HG03045 (cell line): ENCODE data around the gene IGFL1.
"Not testable (repeated sequence)": the region's sequence is repeated elsewhere in the genome, so short reads cannot be mapped to it uniquely, and the experiment has no call there.

Experiments
- ATAC-seq: cut with Tn5 transposase; IDR thresholded peaks from one replicate; pipeline ENCODE4 v1.9.1; 2021; ENCODE audit warnings: mild to moderate bottlenecking, moderate library complexity; ENCODE audit not compliant: unreplicated experiment

The IGFL1 gene

DNA sequence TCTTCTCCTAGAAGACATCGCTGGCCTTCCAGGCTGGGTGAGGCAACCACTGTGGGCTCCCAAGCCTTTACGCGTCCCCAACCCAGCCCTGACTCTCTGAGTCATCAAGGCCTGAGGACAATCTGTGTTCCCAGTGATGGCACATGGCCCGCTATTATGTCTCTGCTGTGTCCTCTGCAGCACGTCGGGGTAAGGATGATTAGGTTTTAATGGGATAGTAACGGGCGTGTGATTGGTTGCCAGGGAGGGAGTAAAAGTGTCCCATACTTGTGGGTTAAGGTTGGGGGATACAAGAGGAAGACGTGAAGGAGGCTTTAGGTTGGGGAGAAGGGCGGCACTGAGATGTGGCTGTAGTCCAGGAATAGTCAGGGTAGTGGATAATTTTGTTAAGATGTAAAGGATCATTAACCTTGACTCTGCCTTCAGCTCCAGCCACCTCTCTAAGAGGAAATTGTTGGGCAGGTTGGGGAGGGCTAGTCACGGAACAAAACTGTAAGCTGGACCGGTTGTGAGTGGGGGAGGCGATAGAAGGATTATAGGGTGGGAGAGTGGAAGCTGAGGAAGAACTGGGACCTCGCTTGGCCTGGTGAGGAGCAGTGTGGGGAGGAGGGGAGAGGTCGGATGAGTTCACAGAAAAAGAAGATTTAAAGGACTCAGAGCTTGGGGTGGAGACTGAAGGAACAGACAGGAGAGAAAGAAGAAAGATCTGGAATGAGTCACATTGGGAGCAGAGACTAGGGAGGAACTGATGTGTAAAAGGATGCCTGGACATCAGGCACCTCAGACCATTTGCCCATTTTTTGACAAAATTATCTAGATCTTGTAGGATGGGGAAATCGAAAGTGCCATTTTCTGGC, 27.9 kb upstream of the IGFL1 start:
- no peak for ATAC-seq

- ATAC-seq: no peak
Measured at GRCh38 chr19:46202426-46202825, 27.1 kb upstream of the IGFL1 start.

DNA sequence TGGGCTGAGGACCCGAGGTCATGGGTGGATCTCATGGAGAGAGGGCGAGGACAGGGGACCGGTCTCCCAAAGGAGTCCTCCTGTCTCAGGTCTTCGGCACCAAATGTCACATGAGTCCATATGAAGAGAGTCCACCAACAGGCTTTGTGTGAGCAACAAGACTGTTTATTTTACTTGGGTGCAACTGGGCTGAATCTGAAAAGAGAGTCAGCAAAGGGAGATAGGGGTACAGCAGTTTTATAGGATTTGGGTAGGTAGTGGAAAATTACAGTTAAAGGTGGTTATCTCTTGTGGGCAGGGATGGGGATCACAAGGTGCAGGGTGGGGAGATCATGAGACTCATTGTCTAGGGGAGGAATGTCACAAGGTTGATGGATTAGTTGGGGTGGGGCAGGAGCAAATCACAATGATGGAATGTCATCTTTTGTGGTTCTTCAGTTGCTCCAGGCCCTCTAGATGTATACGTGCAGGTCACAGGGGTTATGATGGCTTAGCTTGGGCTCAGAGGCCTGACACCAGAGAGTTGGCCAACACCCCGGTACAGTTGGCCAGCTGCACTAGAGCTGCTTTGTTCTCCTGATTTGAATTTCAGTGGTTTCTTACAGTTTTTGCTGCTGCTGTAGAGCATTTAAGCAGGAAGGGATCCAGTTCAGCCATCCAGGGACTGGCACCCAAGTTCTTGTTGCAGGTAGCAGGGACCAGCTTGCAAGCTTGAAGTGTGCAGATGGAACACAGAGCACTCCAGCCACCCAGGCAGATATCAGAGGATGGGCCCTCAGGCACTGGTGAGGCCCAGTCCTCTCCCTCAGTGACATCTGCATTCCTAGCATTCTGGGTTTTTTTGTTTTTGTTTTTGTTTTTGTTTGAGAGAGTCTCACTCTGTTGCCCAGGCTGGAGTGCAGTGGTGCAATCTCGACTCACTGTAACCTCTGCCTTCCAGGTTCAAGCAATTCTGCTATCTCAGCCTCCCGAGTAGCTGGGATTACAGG, 26.4 kb upstream of the IGFL1 start:
- ATAC-seq: no peak

- no peak for ATAC-seq
Measured at GRCh38 chr19:46204008-46204407, 25.5 kb upstream of the IGFL1 start.

DNA sequence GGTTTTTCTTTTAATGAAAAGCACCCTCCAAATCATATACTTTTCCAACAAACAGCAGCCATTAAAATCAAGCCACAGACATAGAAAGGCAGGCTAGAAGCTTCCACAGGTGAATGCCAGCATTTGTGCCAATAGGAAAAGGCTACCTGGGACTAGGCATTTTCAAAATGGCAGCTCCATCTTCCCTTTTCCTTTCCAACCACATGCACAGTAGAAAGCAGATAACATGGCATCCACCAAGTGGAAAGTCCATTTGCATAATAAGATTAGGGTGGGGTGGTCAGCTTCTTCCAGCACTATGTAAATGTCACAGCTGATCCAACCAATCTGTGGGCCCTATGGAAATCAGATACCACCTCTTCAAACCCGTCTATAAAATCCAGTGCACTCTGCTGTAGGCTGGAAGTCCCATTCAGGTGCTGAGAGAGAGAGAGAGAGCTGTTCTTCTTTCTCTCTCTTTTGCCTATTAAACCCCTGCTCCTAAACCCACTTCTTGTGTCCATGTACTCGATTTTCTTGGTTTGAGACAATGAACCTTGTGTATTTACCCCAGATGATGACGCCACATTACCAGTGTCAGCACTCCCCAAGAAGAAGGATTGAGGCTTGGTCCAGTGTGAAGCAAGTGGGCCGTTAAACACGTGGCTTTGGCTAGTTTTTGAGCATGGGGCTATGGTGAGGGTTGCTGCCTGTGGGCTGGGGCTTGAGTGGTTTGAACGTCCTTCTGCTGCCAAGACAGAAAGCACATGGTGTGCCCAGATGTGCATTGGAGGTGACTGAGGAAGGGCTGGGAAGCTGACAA, 24.2 kb upstream of the IGFL1 start:
- no peak for ATAC-seq

DNA sequence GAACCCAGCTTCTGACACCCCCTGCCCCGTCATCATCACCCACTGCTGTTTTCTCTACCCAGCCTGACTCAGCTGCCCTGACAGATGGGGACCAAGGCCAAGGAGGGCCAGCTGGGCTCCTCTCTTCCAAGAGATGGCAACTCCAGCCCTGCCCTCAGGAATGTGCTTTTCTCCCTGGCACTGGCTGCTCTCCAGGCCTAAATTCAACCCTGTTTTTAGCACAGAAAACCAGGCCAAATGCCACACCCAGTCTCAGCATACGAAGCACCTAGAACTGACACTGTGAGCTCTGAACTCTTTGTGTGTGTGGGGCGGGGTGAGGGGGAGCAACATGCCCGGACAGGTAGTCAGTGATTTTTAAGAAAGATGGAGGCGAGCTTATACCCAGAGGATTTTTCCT, 23.4 kb upstream of the IGFL1 start:
- ATAC-seq: no peak

DNA sequence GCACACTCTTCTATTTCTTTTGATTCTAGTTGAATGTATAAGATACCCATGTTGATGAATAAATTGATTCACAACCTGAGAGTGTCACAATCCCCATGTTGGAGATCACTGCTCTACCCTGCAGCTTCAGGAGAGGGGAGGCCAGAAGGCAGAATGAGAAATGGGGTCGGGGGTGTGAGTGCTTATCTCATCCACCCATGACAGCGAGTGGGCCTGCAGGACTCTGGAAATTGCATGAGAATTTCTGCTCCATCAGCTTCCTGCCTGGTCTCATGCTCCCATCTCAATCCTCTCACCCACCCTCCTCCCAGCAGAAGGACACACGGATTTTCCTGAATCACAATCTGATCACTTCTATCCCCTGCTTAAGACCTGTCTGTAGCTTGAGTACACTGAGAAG, 22.9 kb upstream of the IGFL1 start:
- no peak for ATAC-seq

DNA sequence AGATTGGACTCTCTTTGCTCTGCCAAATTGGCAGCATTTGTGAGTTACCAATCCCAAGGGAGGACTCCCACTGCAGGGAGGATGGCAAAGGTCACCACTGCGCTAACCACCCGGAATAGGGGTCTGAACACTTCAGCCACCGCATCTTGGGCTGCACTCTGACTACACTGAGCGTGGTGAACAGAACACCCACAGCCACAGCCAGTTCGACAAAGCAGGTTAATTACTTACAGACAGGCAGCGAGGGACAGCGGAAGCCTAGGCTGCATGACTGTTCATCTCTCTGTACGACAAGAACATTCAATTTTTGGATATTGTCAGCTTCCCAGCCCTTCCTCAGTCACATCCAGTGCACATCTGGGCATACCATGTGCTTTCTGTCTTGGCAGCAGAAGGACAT, 21.7 kb upstream of the IGFL1 start:
- not testable (repeated sequence) for ATAC-seq

GRCh38 chr19:46209051-46209450, 20.5 kb upstream of the IGFL1 start:
- no peak for ATAC-seq

DNA sequence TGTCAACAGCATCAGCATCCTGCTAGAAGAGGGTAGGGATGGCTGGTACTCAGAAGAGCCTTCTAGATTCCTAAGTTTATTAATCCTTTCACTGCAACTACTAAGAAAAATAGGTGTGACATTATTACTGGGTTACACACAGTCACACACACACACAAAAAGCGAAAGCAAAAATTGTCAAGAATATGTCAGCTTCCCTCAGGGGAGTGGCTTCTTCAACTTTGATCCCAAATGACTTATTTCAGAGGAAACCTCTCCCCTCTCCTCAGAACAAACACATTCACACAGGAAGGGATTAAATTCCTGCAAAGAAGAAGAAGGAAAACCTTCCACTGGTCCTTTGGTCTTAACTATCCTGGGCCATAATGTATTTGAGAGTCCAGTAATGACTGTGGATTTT, 20.1 kb upstream of the IGFL1 start:
- ATAC-seq: no peak

- no peak for ATAC-seq
Measured at GRCh38 chr19:46210669-46211068, 18.9 kb upstream of the IGFL1 start.

DNA sequence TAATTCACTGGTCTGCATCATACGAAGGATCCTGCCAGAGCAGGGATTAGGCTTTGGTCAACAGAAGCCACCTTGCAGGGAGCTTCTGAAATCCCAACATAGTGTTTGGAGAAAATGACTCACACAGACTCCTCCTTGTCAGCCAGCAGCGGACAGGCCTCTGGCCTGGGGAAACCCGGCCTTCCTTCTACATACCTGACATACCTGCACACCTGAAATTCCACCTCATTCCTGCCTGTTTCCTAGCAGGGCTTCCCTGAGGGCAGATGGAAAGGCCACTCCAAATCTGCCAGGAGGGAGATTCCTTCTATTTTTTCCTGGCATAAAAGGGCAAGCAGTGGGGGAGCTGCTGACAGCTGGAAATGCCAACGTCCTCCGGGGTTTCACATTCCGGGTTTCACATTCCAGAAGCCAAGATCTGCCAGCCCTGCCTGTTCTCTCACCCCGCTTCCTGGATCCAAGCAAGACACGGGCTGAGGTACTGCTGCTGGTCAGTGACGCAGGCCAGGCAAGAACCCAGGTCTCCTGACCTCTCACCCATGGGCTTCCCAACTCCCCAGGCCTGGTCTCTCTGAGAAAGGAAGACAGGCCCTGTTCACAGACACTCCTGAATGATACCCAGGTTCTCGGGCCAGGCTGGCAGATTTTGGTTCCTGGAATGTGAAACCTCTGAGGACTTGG, 18.2 kb upstream of the IGFL1 start:
- no peak for ATAC-seq

DNA sequence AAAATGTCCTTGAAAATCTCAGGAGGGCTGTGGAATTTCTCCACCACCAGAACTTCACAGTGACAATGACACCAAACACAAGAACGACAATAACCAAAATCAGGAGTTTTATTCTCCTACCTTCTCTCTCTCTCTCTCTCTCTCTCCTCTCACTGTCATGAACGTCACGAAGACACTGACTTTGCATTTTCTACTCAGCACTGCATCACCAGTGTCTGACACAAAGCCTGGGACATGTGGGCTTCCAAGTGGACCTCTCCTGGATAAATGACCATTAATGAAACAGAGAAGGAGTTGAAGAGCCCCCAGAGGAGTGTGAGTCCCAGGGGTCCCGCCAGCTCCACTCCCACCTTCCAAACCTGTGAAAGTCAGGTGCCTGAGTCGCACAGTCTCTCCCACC, 16.9 kb upstream of the IGFL1 start:
- ATAC-seq: not testable (repeated sequence)

DNA sequence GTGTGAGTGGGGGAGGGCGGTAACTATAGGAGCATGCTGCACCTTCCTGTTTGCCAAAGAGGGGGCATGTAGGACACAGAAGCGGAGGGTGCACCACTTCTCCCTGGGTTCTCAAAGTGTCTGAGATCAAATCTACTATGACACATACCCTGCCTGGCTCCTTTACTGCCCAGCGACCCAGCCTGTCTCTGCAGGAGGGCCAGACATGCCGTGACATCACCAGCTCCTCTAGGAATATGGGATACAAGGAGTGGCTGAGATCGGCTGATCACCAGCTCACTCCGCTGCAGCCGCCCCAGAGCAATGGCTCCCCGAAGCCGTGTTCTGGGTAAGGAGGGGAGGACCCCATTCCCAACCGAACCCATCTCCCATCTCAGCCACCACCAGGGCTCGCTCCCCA, 16.4 kb upstream of the IGFL1 start:
- ATAC-seq: no peak

DNA sequence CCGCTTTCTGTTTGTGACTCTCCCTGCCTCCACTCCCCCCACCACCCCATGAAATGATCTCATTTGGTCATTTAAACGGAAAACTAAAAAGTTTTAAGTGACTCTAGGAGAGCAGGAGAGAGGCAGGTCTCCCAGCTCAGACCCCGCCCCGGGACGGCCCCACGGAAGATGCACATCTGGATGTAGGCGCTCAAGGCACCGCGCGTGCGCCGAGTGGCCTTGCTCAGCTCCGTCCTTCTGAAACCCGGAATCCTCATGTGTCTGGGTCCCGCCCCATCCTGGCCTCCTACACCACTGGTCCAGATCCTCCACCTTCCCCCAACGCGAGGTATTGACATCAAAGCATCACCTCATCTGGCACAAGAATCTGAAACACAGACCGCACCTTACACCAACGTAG, 15.7 kb upstream of the IGFL1 start:
- no peak for ATAC-seq

DNA sequence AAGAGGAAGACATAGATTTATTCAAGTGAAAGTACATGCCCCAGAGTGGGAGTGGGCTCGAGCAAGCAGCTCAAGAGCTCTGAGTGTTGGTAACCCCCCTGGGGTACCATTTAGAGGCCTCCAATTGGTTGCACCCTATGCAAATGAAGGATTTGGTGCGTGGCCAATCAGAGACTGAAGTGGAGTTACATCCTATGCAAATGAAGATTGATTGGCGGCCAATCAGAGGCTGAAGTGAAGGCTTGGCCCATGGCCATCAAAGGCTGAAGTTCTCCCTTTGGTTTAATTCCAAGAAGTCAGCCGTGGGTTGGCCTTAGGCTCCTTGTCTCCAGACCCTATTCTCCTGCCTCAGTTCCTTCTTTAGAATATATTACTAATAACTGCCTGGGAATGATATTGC, 12.9 kb upstream of the IGFL1 start:
- ATAC-seq: no peak

DNA sequence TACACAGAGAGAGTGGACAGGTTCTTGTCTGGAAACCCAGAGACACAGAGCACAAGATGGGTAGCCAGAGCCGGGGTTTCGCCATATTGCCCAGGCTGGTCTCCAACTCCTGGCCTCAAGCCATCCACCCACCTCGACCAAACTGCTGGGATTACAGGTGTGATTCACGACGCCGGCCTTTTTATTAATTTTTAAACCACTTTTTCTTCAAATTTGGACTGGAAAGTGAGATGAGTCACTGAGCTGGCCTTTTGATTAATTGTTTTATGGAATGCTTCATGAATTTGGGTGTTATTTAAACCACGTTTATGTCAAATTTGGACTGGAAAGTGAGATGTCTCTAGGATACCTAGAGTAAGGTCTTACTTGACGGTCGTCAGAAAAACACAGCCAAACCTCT, 12.1 kb upstream of the IGFL1 start:
- ATAC-seq: no peak

DNA sequence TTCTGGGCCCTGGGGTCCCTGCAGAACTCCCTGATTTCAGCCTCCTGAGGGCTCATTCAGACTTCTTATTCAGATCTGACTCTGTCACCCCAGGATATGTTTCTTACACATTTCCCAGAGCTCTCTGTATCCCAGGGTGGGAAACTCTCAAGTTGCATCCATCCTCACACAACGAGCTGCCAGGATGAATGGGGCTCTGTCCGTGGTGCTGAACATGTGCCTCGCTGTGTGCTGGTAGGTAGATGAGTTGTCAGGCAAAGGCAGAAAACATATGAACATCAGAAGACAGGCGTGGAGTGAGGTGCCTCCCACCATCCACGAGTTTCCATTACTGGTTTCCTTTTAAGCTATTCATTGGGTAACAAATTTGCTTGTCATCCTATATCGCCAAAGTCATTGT, 11.4 kb upstream of the IGFL1 start:
- ATAC-seq: no peak

DNA sequence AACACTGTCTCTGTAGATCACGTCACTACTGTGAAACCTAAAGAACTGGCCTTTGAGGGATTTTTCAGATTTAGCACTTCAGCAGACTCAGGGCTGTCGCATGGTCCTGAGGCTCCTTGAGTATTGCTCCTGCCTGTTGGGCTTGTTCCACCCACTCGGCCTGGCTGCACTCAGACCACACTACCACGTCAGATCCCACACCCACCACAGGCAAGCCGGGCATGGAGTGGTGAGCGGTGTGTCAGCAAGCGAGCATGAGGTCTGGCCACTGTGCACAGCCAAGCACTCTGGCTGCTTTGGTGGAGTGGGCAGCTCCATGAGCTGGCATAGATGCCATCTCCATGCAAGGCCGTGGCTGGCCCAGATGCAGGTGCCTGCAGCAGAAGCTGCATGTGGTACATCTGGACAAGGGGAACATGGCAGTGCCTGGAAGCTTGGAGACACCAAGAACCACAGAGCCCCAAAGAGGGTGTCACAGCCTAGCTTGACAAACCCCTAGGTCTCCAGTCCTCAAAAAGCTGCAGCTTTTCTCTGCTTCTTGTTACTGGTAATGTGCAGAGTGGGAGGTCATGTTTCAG, 9.4 kb upstream of the IGFL1 start:
- ATAC-seq: no peak

DNA sequence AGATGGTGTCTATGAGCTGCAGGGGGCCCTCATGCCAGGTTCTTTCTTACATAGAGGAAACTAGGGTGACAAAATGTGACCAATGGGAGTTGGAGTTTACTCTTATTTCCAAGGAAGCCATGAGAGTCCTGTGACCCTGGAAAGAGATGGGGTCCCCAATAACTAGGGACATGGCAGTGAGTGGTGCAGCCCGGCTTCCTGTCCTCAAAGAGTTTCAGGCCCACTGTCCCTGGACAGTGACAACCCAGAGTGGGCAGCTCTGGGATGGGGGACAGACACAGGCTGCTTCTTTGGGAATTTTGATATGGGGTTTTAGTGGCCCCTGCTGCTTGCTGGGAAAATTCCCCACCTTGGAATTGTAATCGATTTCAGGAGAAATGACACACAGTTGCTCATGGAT, 8.4 kb upstream of the IGFL1 start:
- ATAC-seq: no peak
